HG03135 (cell line): ENCODE data around the gene ESPN.

ENCODE experiments used
- ATAC-seq: cut with Tn5 transposase; IDR thresholded peaks from one replicate; pipeline ENCODE4 v1.9.1; 2021; ENCODE audit warnings: mild to moderate bottlenecking, moderate library complexity; ENCODE audit not compliant: unreplicated experiment

Gene ESPN

DNA sequence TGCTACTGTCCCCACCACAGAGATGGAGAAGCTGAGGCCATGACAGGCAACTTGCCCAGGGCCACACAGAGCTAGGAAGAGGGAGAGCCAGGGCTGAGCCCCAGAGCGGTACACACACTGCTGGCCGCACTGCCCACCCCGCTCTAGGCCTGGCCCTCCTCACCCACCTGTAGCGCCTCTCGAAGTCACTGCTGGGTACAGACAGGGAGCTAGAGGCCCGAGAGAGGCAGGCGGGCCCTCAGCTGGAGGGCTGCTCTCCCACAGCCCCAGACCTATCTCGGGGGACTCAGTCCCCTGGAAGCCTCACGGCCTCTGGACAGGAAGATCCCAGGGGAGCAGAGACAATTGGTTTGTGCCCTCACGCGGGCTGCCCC is 84.2 kb downstream of the ESPN start:
- ATAC-seq: no peak

DNA sequence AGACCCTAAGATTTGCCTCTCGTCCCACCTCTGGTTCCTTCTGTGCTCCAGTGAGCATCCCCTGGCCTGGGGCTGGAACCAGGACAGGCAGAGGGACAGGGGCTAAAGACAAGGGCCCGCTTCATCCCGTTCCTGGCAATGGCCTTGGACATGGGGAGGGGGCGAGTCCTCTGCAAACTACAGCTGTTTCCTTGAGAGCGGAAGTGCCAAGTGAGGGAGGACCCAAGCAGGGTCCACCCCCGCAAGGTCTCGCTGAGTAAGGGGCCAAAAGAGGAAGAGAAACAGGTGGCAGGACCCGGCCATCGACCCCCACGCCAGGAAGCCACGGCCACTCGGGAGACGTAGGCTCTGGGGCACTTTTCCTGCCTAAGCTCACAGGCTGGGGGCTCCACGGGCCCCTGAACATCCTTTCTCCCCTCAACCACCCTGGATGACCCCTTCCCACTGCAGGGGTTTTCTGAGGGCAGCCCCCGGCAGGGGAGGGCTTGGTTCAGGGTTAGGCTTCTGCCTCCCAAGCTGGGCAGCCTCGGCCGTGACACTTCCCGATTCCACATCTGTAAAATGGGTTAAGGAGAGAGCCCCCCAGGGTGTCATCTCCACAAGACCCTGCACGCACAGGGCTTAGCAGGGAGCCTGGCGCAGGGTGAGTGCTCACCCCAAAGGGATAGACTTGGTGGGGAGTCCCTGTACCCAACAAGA is 84.8 kb downstream of the ESPN start:
- no peak for ATAC-seq

DNA sequence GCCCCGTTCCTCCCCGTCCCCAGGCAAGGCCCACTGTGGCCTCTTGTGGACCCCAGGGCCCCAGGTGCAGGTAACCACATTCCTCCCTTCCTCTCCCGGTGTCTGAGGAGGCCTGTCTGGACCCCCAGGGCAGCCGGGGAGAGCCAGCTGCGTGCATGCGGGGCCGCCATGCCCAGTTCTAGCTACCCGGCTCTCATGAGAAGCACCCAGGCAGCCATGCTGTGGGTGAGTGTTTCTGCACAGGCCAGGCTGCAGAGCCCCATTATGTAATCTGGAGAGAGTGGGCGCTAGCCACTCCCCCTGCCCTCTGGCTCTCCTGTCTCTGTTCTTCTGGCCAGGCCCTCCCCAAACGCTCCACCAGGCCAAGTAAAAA is 85.3 kb downstream of the ESPN start:
- no peak for ATAC-seq

DNA sequence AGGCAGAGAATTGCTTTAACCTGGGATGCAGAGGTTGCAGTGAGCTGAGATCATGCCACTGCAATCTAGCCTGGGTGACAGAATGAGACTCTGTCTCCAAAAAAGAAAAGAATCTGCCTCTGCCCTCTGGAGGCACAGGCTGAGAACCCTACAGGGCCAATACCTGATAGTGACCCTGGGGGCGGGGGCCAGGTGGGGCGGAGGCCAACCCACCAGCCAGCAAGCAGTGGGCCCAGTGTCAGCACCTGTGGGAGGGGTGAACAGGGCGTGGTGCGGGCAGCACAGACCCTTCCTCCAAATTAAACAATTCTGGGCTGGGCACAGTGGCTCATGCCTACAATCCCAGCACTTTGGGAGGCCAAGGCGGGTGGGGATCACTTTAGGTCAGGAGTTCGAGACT is 85.9 kb downstream of the ESPN start:
- no peak for ATAC-seq
